HepG2 (cell line): ENCODE results near the gene SIK2. TPM values are rescaled to one million over a fixed set of nuclear protein-coding genes. Genes with fewer than 3 reads are reported as not detected.
A peak's percentile ranks its signal among the peaks of the same experiment; 100 is the strongest.

ENCODE experiments used
- ATAC-seq: fragments of 200-7000 bp; cut with Tn5 transposase; 3 replicates; pipeline ENCODE4 v1.9.1; 2020; ENCODE audit warnings: mild to moderate bottlenecking, moderate library complexity
- BruUV-seq: library from RNA; stranded (reverse); fragments of 400-500 nt; replicated peaks from 2 replicates; lab custom pipeline; 2021; lab: Mats Ljungman, UMichigan
- CTCF ChIA-PET: fragments of 300-600 bp; formaldehyde crosslinking; extraction: SDS; loops from one replicate; lab custom pipeline; 2021; ENCODE audit warnings: low total read pairs, inconsistent platforms, low intra/inter-chr PET ratio; lab: Yijun Ruan, JAX
- POLR2A ChIA-PET: fragments of 350-600 bp; sonication (Branson Sonifier 250); formaldehyde crosslinking; loops from one replicate; lab custom pipeline; 2020; ENCODE audit warnings: antibody characterized with exemption, inconsistent platforms; lab: Yijun Ruan, JAX
- DNase-seq: peaks from one replicate; pipeline ENCODE4 v3.0.0-alpha.2; 2015; ENCODE audit warnings: low spot score
- FAIRE-seq: peaks from 3 replicates; lab custom pipeline; 2011; peaks lifted over from hg19 to GRCh38; lab: Jason Lieb, UNC
- H2AFZ ChIP-seq: one replicate; pipeline ENCODE4 v1.6.1; 2011; ENCODE audit warnings: low read length, inconsistent platforms
- H3K27ac ChIP-seq: fragments of 300-600 bp; 3 replicates; pipeline ENCODE4 v1.8.0; 2011; ENCODE audit warnings: mixed run types, mild to moderate bottlenecking, mixed read lengths, low read length, inconsistent platforms; ENCODE audit not compliant: insufficient read depth; ENCODE audit errors: extremely low read length
- H3K27me3 ChIP-seq, 2 experiments: fragments of 200-600 bp in 1 of 2; 2 replicates in 1 of 2; 3 replicates in 1 of 2; pipeline versions ENCODE4 v1.6.0 to v1.8.0; 2011; ENCODE audit warnings: low read length in 2 of 2, mild to moderate bottlenecking in 2 of 2, moderate library complexity in 2 of 2, inconsistent platforms in 1 of 2; ENCODE audit not compliant: insufficient read depth in 2 of 2, control insufficient read depth in 1 of 2
- H3K36me3 ChIP-seq, 2 experiments: fragments of 200-600 bp in 1 of 2; replicated peaks in 1 of 2; 2 replicates in 1 of 2; 3 replicates in 1 of 2; pipeline versions ENCODE4 v1.5.1 to v1.8.0; 2011; ENCODE audit warnings: low read length in 2 of 2, inconsistent platforms in 1 of 2; ENCODE audit not compliant: insufficient read depth in 2 of 2, control insufficient read depth in 1 of 2
- H3K4me1 ChIP-seq: 2 replicates; pipeline ENCODE4 v1.5.1; 2012; ENCODE audit warnings: low read length, inconsistent platforms; ENCODE audit not compliant: insufficient read depth
- H3K4me2 ChIP-seq: 2 replicates; pipeline ENCODE4 v1.6.0; 2011; ENCODE audit warnings: low read depth, low read length, inconsistent platforms
- H3K4me3 ChIP-seq, 3 experiments: fragments of 200-600 bp in 1 of 3; sonication (generic), shearing (Covaris generic) in 1 of 3; replicated peaks in 1 of 3; 2 replicates each; pipeline ENCODE4 v1.5.1; 2011 to 2016; ENCODE audit warnings: low read length in 3 of 3, inconsistent platforms in 2 of 3, low read depth in 2 of 3, mild to moderate bottlenecking in 2 of 3, control low read depth in 1 of 3, mixed read lengths in 1 of 3; ENCODE audit not compliant: insufficient read depth in 1 of 3
- H3K79me2 ChIP-seq: one replicate; pipeline ENCODE4 v1.6.1; 2011; ENCODE audit warnings: low read length, inconsistent platforms; ENCODE audit not compliant: insufficient read depth
- H3K9ac ChIP-seq: 2 replicates; pipeline ENCODE4 v1.6.0; 2011; ENCODE audit warnings: mild to moderate bottlenecking, low read depth, low read length, inconsistent platforms; ENCODE audit not compliant: insufficient read depth
- H3K9me3 ChIP-seq: 2 replicates; pipeline ENCODE4 v1.5.1; 2012; ENCODE audit warnings: mild to moderate bottlenecking, low read length
- H4K20me1 ChIP-seq: 2 replicates; pipeline ENCODE4 v1.6.0; 2011; ENCODE audit warnings: inconsistent platforms, mild to moderate bottlenecking, low read length, moderate library complexity; ENCODE audit not compliant: insufficient read depth
- ARHGAP35 ChIP-seq: sonication (generic); formaldehyde crosslinking; IDR thresholded peaks from 2 replicates; pipeline ENCODE4 v1.9.0; 2022; ENCODE audit warnings: mild to moderate bottlenecking, inconsistent platforms, moderate library complexity, missing genetic modification reagents, borderline replicate concordance
- ATF7 ChIP-seq, 2 experiments: fragments of 450-650 bp in 1 of 2; sonication (generic) in 1 of 2; formaldehyde crosslinking in 1 of 2; IDR thresholded peaks; 2 replicates each; pipeline versions ENCODE4 v1.4.0 to v1.6.1; 2016 to 2020; ENCODE audit warnings: antibody characterized with exemption in 1 of 2, mild to moderate bottlenecking in 1 of 2, missing genetic modification reagents in 1 of 2
- CREB1 ChIP-seq, 2 experiments: fragments of 450-650 bp in 1 of 2; IDR thresholded peaks; 2 replicates each; pipeline ENCODE4 v1.6.1; 2016 to 2017; ENCODE audit warnings: control low read depth in 1 of 2, mild to moderate bottlenecking in 1 of 2, missing compliant biosample characterization in 1 of 2, missing genetic modification characterization in 1 of 2
- MAFK ChIP-seq, 2 experiments: IDR thresholded peaks in 1 of 2; conservative IDR thresholded peaks in 1 of 2; 2 replicates each; pipeline ENCODE4 v1.6.1; 2011; ENCODE audit warnings: improper control_type of control experiment in 2 of 2, low read length in 2 of 2
- NPAS2 ChIP-seq: sonication (generic); formaldehyde crosslinking; IDR thresholded peaks from 2 replicates; pipeline ENCODE4 v1.8.0; 2022; ENCODE audit warnings: mild to moderate bottlenecking, missing genetic modification reagents, borderline replicate concordance
- RELA ChIP-seq: sonication (generic); formaldehyde crosslinking; IDR thresholded peaks from 2 replicates; pipeline ENCODE4 v1.4.0; 2020; ENCODE audit warnings: missing genetic modification reagents
- REXO4 ChIP-seq: sonication (generic); formaldehyde crosslinking; IDR thresholded peaks from 2 replicates; pipeline ENCODE4 v1.8.0; 2022; ENCODE audit warnings: missing genetic modification reagents, mild to moderate bottlenecking, borderline replicate concordance
- XRCC5 ChIP-seq: fragments of 200-400 bp; formaldehyde crosslinking; optimal IDR thresholded peaks from 2 replicates; pipeline ENCODE3; 2017; ENCODE audit warnings: mild to moderate bottlenecking, low read length
- ZNF235 ChIP-seq: sonication (generic); formaldehyde crosslinking; IDR thresholded peaks from 2 replicates; pipeline ENCODE4 v1.8.1; 2023; ENCODE audit warnings: mild to moderate bottlenecking, missing genetic modification reagents, borderline replicate concordance
- ZNF615 ChIP-seq: sonication (generic); formaldehyde crosslinking; IDR thresholded peaks from 2 replicates; pipeline ENCODE4 v1.5.0; 2020; ENCODE audit warnings: mild to moderate bottlenecking, missing genetic modification reagents, borderline replicate concordance
- ZNF850 ChIP-seq: sonication (generic); formaldehyde crosslinking; conservative IDR thresholded peaks from 2 replicates; pipeline ENCODE4 v1.9.0; 2021; ENCODE audit warnings: mild to moderate bottlenecking, missing genetic modification reagents
- WGBS: methylation state at CpG from one replicate; pipeline ENCODE4 v1.1.6; 2017; ENCODE audit warnings: low lambda C conversion rate; 5-methylcytosine and 5-hydroxymethylcytosine counted together
- in situ Hi-C: cut with HindIII; loops from 2 replicates; pipeline ENCODE4 v1.10.0; 2017; ENCODE audit warnings: low pct_unique_long_range_greater_than_20kb; ENCODE audit not compliant: extremely low pct_ligation_motif_present
- intact Hi-C: fragments of 100-400 bp; cut with micrococcal nuclease; formaldehyde crosslinking; loops from one replicate; pipeline ENCODE4 v1.10.0; 2022; ENCODE audit not compliant: unreplicated experiment
- polyA plus RNA-seq, 8 experiments: library from polyadenylated mRNA; depleted of rRNA in 3 of 8; stranded (reverse) in 7 of 8; unstranded in 1 of 8; fragments of >200 nt; fragmentation: Illumina TruSeq in 4 of 8; extraction: Trizol in 4 of 8; gene quantifications; 2 replicates each; pipeline versions ENCODE4 v1.2.1 to v1.2.3, GENCODE V29; 2011 to 2016; ENCODE audit warnings: low read depth in 4 of 8, missing spikeins in 1 of 8, mixed read lengths in 1 of 8; ENCODE audit not compliant: insufficient read depth in 1 of 8
- total RNA-seq, 5 experiments: library from RNA; depleted of rRNA; stranded (reverse); fragments of >200 nt; fragmentation: Illumina TruSeq; extraction: Trizol; gene quantifications; 2 replicates each; pipeline ENCODE4 v1.2.3, GENCODE V29; 2016; ENCODE audit warnings: low read depth in 1 of 5
- TF ChIP-seq, protein P1 (sequence below): sonication (generic); formaldehyde crosslinking; IDR thresholded peaks from 2 replicates; pipeline ENCODE4 v1.4.0; 2020; ENCODE audit warnings: mild to moderate bottlenecking, missing genetic modification reagents, borderline replicate concordance

SIK2 gene
- total and polyA plus RNA-seq, 2 of the 13 experiments (the other 11 are each of a cell fraction or from before 2014, with no cell fraction given), result 8.1 to 15.4 TPM

DNA sequence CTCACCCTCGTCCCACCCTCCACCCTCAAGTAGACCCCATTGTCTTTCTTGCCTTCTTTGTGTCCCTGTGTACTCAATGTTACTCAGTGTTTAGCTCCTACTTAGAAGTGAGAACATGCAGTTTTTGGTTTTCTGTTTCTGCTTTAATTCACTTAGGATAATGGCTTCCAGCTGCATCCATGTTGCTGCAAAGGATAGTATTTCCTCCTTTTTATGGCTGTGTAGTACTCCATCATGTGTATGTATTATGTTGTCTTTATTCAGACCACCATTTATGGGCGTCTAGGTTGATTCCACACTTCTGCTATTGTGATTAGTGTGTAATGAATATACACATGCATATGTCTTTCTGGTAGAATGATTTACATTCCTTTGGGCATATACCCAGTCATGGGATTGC is 73.6 kb downstream of the SIK2 start:
- in situ Hi-C loops, result no loop called here
- Histone ChIP-seq H3K9me3 (no peaks in the 10 kb centered on the region), H3K27ac (no peak overlapping the region), H3K4me3 (no peak overlapping the region), H3K36me3 (peaks cover 12 to 37% of the 10 kb centered on the region in 2 experiments), H3K4me2 (no peak overlapping the region), H4K20me1 (no peaks in the 10 kb centered on the region), H3K4me1 (no peaks in the 10 kb centered on the region), H3K79me2 (no peaks in the 10 kb centered on the region), H2AFZ (no peak overlapping the region), H3K9ac (no peak overlapping the region), H3K27me3 (no peaks in the 10 kb centered on the region)
- BruUV-seq, result no TSS peak
- FAIRE-seq, result no peak
- intact Hi-C loops, result no loop called here
- POLR2A ChIA-PET, result no interaction called here
- no peak for DNase-seq
- ATAC-seq, result no peak
- WGBS, result 98% methylated on average over 2 of the region's 2 CpGs
- TF ChIP-seq MAFK (conservative IDR thresholded peaks at IDR 0.05 in 1 of 2, IDR thresholded peaks at IDR 0.05 in 1 of 2; ENCODE audit: low read length in 2 of 2) (no peak), REXO4 (CRISPR knock-in tag) (no peak), RELA (CRISPR knock-in tag) (no peak), XRCC5 (no peak)
- TF ChIP-seq, all 625 proteins: peak for 0
- CTCF ChIA-PET, result no interaction called here

GRCh38 chr11:111676878-111677585 is 74.8 kb downstream of the SIK2 start:
- ChIA-PET CTCF (no interaction called here), POLR2A (no interaction called here)
- peaks cover 4 to 26% of the 10 kb centered on the region in 2 experiments; a peak in 4 of 5 replicates for H3K36me3 ChIP-seq
- H3K4me2 ChIP-seq, result no peak overlapping the region
- H3K27ac ChIP-seq, result no peak overlapping the region
- H3K4me3 ChIP-seq, result no peak overlapping the region
- no peaks in the 10 kb centered on the region for H4K20me1 ChIP-seq
- no TSS peak for BruUV-seq
- H3K27me3 ChIP-seq, result no peaks in the 10 kb centered on the region
- in situ Hi-C loops (no loop called here), intact Hi-C loops (no loop called here)
- DNase-seq (no peak), FAIRE-seq (no peak), ATAC-seq (no peak)
- WGBS, result 96% methylated on average over 4 of the region's 4 CpGs
- no peaks in the 10 kb centered on the region for H3K4me1 ChIP-seq
- no peaks in the 10 kb centered on the region for H3K9me3 ChIP-seq
- H3K79me2 ChIP-seq, result no peaks in the 10 kb centered on the region
- no peak overlapping the region for H2AFZ ChIP-seq
- no peak overlapping the region for H3K9ac ChIP-seq
- TF ChIP-seq ZNF615 (no peak), ATF7 (IDR thresholded peaks at IDR 0.05) (peak; percentile 80), ATF7 (CRISPR knock-in tag; IDR thresholded peaks at IDR 0.05) (no peak), ZNF850 (CRISPR knock-in tag) (no peak), ARHGAP35 (CRISPR knock-in tag) (no peak), NPAS2 (CRISPR knock-in tag) (no peak), CREB1 (IDR thresholded peaks at IDR 0.05) (peak; percentile 36; the same call in 1 of the 2 replicates), CREB1 (CRISPR knock-in tag; IDR thresholded peaks at IDR 0.05) (no peak), ZNF235 (CRISPR knock-in tag) (no peak)
- TF ChIP-seq, protein P1, sequence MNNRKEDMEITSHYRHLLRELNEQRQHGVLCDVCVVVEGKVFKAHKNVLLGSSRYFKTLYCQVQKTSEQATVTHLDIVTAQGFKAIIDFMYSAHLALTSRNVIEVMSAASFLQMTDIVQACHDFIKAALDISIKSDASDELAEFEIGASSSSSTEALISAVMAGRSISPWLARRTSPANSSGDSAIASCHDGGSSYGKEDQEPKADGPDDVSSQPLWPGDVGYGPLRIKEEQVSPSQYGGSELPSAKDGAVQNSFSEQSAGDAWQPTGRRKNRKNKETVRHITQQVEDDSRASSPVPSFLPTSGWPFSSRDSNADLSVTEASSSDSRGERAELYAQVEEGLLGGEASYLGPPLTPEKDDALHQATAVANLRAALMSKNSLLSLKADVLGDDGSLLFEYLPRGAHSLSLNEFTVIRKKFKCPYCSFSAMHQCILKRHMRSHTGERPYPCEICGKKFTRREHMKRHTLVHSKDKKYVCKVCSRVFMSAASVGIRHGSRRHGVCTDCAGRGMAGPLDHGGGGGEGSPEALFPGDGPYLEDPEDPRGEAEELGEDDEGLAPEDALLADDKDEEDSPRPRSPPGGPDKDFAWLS (CRISPR knock-in tag), result no peak
